B cell (primary cell): ENCODE measurements around the gene CDK13.

Experiments
- EZH2 ChIP-seq: IDR thresholded peaks from 2 replicates; pipeline ENCODE4 v1.6.1; 2012; ENCODE audit warnings: borderline replicate concordance, low read depth, mild to moderate bottlenecking, moderate library complexity, low read length; ENCODE audit not compliant: insufficient read depth, poor library complexity, severe bottlenecking
- TF ChIP-seq, protein P1 (sequence below): fragments of 200-600 bp; IDR thresholded peaks from one replicate; pipeline ENCODE4 v1.8.0; 2022; ENCODE audit warnings: antibody characterized with exemption, mild to moderate bottlenecking

DNA sequence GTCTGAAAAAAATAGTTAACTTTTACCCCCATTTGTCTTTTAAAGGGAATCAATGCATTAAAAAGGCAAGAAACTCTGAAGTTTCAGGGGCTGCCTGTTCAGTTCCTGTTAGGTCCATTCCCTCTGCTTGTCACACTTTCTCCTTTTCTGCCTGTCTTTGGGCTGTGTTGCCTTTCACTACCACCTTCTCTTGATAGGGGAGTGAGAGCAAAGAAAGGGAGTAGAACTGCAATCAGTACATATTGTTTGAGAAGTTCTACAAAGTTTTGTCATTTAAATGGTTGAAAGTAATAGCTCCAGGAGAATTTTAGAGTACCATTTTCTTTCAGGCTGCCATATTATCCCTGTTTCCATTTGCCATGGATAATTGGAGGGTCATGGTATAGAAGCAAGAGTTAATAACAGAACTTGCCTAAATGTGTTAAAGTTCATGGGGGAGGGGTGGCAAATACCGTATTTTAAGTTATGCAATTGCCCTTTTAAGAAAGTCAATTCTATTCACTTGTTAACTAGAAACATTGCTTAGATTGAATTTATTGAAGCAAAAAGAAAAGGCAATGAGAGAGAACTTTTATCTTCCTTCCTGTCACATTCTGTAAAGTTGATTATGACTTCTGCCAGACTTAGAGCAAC is 145.8 kb downstream of the CDK13 start:
- TF ChIP-seq, protein P1, sequence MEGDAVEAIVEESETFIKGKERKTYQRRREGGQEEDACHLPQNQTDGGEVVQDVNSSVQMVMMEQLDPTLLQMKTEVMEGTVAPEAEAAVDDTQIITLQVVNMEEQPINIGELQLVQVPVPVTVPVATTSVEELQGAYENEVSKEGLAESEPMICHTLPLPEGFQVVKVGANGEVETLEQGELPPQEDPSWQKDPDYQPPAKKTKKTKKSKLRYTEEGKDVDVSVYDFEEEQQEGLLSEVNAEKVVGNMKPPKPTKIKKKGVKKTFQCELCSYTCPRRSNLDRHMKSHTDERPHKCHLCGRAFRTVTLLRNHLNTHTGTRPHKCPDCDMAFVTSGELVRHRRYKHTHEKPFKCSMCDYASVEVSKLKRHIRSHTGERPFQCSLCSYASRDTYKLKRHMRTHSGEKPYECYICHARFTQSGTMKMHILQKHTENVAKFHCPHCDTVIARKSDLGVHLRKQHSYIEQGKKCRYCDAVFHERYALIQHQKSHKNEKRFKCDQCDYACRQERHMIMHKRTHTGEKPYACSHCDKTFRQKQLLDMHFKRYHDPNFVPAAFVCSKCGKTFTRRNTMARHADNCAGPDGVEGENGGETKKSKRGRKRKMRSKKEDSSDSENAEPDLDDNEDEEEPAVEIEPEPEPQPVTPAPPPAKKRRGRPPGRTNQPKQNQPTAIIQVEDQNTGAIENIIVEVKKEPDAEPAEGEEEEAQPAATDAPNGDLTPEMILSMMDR, result no peak
- no peak for TF ChIP-seq EZH2
